Tibial nerve (tissue), 4 donors: ENCODE data around the gene PTPRG. TPM values are rescaled to one million over a fixed set of nuclear protein-coding genes. Genes with fewer than 3 reads are reported as not detected.

ENCODE experiments used
- DNase-seq, 2 donors: peaks; one replicate each; pipeline ENCODE4 v3.0.0-alpha.2; 2019; ENCODE audit warnings: low spot score in 2 of 2
- H3K27ac ChIP-seq, 4 donors: fragments of 200-600 bp; sonication (generic) in 3 of 4; one replicate each; pipeline ENCODE4 v1.5.1; 2017 to 2019; ENCODE audit warnings: mild to moderate bottlenecking in 1 of 4
- H3K27me3 ChIP-seq, 2 donors: fragments of 200-600 bp; sonication (generic) in 1 of 2; one replicate each; pipeline versions ENCODE4 v1.5.1 to v1.6.0; 2017 to 2019
- H3K36me3 ChIP-seq, 3 donors: fragments of 200-600 bp; sonication (generic); one replicate each; pipeline ENCODE4 v1.5.1; 2018 to 2019
- H3K4me1 ChIP-seq, 4 donors: fragments of 200-600 bp; sonication (generic) in 3 of 4; one replicate each; pipeline ENCODE4 v1.5.1; 2017 to 2019
- H3K4me3 ChIP-seq, 4 donors: fragments of 200-600 bp; sonication (generic) in 3 of 4; one replicate each; pipeline ENCODE4 v1.5.1; 2017 to 2019; ENCODE audit warnings: mild to moderate bottlenecking in 1 of 4, moderate library complexity in 1 of 4
- H3K9me3 ChIP-seq, 4 donors: fragments of 200-600 bp; sonication (generic) in 3 of 4; one replicate each; pipeline ENCODE4 v1.5.1; 2017 to 2019
- EP300 ChIP-seq, 2 donors: sonication (generic); formaldehyde crosslinking; IDR thresholded peaks; one replicate each; pipeline ENCODE4 v1.6.1; 2017; ENCODE audit warnings: antibody characterized with exemption in 2 of 2, mild to moderate bottlenecking in 1 of 2
- POLR2A ChIP-seq, 2 donors: fragments of 450-650 bp; IDR thresholded peaks; one replicate each; pipeline ENCODE4 v1.6.1; 2017; ENCODE audit warnings: antibody characterized with exemption in 2 of 2, mild to moderate bottlenecking in 2 of 2, moderate library complexity in 2 of 2
- WGBS, 2 donors: methylation state at CpG; one replicate each; pipeline ENCODE4 v1.1.5; 2018; 5-methylcytosine and 5-hydroxymethylcytosine counted together
- total RNA-seq, 4 donors: library from RNA; depleted of rRNA; stranded (reverse); fragments of >200 nt; gene quantifications; one replicate each; pipeline ENCODE4 v1.1.0, GENCODE V29; 2016
- TF ChIP-seq, protein P1 (sequence below), 5 experiments: fragments of 200-600 bp in 3 of 5; fragments of 450-650 bp in 2 of 5; sonication (generic) in 3 of 5; IDR thresholded peaks; one replicate each; pipeline ENCODE4 v1.5.1; 2016 to 2019; ENCODE audit warnings: antibody characterized with exemption in 5 of 5, mild to moderate bottlenecking in 3 of 5, moderate library complexity in 2 of 5

The PTPRG gene
- total RNA-seq, 4 donors from 2014 or later, result 112 to 174 (median 121) TPM

DNA sequence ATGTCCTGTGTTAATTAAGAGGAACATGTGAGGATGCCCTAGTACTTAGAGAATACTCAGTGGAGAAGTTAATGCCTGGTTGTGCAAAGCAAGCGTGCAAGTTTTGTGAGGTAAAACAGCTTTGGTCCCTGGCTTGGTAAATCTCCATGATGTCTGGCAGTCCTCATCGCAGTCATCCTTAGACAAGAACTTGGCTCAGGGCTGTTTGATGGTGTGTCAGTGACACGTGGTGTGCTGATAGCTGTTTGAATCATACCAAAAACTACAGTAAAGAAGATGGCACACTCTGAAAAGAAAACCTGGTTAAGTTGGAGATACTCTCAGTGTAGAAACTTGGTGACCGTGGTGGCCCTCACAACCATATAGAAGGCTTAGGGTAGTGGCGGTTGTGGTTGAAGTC lies 450.3 kb downstream of the PTPRG start:
- no peaks in the 10 kb centered on the region for H3K9me3 ChIP-seq
- 91 to 95% methylated on average over 5 of the region's 5 CpGs for WGBS, 2 donors
- H3K36me3 ChIP-seq, result no peaks in the 10 kb centered on the region
- TF ChIP-seq, protein P1, sequence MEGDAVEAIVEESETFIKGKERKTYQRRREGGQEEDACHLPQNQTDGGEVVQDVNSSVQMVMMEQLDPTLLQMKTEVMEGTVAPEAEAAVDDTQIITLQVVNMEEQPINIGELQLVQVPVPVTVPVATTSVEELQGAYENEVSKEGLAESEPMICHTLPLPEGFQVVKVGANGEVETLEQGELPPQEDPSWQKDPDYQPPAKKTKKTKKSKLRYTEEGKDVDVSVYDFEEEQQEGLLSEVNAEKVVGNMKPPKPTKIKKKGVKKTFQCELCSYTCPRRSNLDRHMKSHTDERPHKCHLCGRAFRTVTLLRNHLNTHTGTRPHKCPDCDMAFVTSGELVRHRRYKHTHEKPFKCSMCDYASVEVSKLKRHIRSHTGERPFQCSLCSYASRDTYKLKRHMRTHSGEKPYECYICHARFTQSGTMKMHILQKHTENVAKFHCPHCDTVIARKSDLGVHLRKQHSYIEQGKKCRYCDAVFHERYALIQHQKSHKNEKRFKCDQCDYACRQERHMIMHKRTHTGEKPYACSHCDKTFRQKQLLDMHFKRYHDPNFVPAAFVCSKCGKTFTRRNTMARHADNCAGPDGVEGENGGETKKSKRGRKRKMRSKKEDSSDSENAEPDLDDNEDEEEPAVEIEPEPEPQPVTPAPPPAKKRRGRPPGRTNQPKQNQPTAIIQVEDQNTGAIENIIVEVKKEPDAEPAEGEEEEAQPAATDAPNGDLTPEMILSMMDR (IDR thresholded peaks at IDR 0.05), result no peak
- no peak for TF ChIP-seq POLR2A (IDR thresholded peaks at IDR 0.05)
- TF ChIP-seq EP300 (IDR thresholded peaks at IDR 0.05), result no peak
- no peaks in the 10 kb centered on the region for H3K27me3 ChIP-seq
- H3K4me3 ChIP-seq, result no peak overlapping the region
- DNase-seq, result no peak
- no peak overlapping the region for H3K27ac ChIP-seq
- peaks cover 0 to 3% (median 2%) of the 10 kb centered on the region in 4 donors for H3K4me1 ChIP-seq

DNA sequence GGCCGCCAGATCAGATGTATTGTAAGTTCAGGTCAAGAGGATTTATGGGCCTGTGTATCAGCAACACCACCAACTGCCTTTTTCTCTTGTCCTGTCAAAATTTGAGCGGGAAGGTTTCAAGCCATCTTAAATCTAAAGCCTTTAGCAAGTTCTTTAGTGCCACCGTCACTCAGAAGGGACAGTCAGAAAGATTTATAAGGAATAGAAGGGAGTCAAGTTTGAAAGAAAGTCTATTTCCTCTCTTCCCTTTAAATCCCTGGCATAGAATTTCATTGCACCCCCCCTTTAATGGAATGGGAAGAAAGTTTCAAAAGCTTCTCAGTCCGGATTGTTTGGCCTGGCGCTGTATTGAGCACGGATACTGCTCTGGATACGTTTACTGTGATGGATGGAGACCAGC lies 452.6 kb downstream of the PTPRG start:
- Histone ChIP-seq H3K4me1 (no peaks in the 10 kb centered on the region), H3K36me3 (no peaks in the 10 kb centered on the region), H3K4me3 (no peak overlapping the region), H3K27me3 (no peaks in the 10 kb centered on the region), H3K27ac (no peak overlapping the region), H3K9me3 (no peaks in the 10 kb centered on the region)
- no peak for DNase-seq
- 70 to 81% methylated on average over 7 of the region's 7 CpGs for WGBS, 2 donors
- TF ChIP-seq, protein P1 (IDR thresholded peaks at IDR 0.05), result no peak

DNA sequence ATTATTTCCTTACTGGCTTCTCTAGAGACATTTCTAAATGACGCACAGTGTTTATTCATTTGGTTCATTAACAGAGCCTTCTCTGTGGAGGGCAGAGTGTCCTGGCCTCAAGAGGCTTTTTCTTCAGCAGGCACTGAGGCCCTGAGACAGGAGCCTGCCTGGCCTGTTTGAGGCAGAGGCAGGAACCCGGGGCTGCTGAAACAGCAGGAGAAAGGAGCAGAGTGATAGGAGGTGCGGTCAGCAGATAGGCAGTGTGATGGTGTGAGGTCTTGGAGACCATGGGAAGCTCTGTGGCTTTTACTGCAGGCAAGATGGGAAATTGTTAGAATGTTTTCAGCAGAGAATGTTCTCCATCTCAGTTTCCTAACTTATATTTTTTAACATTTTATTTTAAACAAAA lies 453.7 kb downstream of the PTPRG start:
- TF ChIP-seq EP300 (IDR thresholded peaks at IDR 0.05) (no peak), POLR2A (IDR thresholded peaks at IDR 0.05) (no peak)
- TF ChIP-seq, protein P1 (IDR thresholded peaks at IDR 0.05), result no peak

DNA sequence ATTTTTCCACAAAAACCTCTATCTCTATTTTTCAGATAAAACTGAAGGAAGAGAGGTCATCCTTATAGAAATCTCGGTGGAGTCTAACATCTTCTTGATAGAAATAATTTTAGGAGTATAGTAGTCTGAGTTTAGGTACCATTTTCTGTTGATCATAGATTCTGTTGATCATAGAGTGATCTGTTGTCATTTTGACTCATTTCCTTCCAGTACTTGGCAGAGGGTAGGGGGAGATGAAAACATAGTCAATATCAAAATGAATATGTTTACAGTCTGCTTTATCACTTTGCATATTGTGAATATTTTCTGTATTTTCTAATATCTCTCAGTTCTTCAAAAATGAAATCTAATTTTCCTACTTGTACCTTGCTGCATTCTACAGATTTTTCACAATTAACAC lies 458.5 kb downstream of the PTPRG start:
- peaks cover 0 to 3% (median 0%) of the 10 kb centered on the region in 4 donors for H3K4me1 ChIP-seq
- no peaks in the 10 kb centered on the region for H3K36me3 ChIP-seq
- no peak overlapping the region for H3K4me3 ChIP-seq

More for the DNA sequence above, 453.7 kb downstream of the PTPRG start:
- H3K27me3 ChIP-seq, result no peaks in the 10 kb centered on the region
- DNase-seq, result no peak
- H3K36me3 ChIP-seq, result no peaks in the 10 kb centered on the region
- no peaks in the 10 kb centered on the region for H3K9me3 ChIP-seq
- H3K27ac ChIP-seq, result no peak overlapping the region
- no peaks in the 10 kb centered on the region for H3K4me1 ChIP-seq
- 72 to 82% methylated on average over 3 of the region's 3 CpGs for WGBS, 2 donors
- H3K4me3 ChIP-seq, result no peak overlapping the region

DNA sequence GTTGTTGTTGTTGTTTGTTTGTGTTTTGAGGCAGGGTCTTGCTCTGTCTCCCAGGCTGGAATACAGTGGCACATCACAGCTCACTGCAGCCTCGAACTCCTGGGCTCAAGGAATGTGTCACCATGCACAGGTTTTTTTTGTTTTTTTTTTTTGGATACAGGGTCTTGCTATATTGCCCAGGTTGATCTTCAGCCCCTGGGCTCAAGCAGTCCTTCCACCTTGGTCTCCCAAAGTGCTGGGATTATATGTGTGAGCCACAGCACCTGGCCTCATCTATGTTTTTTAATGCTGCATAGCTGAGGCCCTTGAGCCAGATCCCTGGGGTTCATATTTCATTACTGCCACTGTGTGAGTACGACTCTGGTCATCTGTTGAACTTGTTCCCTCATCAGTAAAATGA lies 459.3 kb downstream of the PTPRG start:
- WGBS, 2 donors, result 84 to 91% methylated on average over 2 of the region's 2 CpGs

More for the DNA sequence above, 458.5 kb downstream of the PTPRG start:
- TF ChIP-seq, protein P1 (IDR thresholded peaks at IDR 0.05), result no peak
- no peak for TF ChIP-seq EP300 (IDR thresholded peaks at IDR 0.05)
- no peak for TF ChIP-seq POLR2A (IDR thresholded peaks at IDR 0.05)
- DNase-seq, result no peak
- no peaks in the 10 kb centered on the region for H3K27me3 ChIP-seq
- WGBS, 2 donors, result 48 to 93% methylated on average over 1 of the region's 1 CpG
- H3K27ac ChIP-seq, result no peak overlapping the region
- no peaks in the 10 kb centered on the region for H3K9me3 ChIP-seq

More for the DNA sequence above, 459.3 kb downstream of the PTPRG start:
- no peaks in the 10 kb centered on the region for H3K27me3 ChIP-seq
- H3K27ac ChIP-seq, result no peak overlapping the region
- no peak overlapping the region for H3K4me3 ChIP-seq
- peaks cover 0 to 5% (median 0%) of the 10 kb centered on the region in 4 donors for H3K4me1 ChIP-seq
- TF ChIP-seq EP300 (IDR thresholded peaks at IDR 0.05) (no peak), POLR2A (IDR thresholded peaks at IDR 0.05) (no peak)
- TF ChIP-seq, protein P1 (IDR thresholded peaks at IDR 0.05), result no peak
- no peak for DNase-seq
- H3K36me3 ChIP-seq, result no peaks in the 10 kb centered on the region
- no peaks in the 10 kb centered on the region for H3K9me3 ChIP-seq
